GM19239 (cell line): ENCODE results near the gene ZNF74.
A peak's percentile ranks its signal among the peaks of the same experiment; 100 is the strongest.

Experiments used
- DNase-seq: peaks from one replicate; pipeline ENCODE4 v3.0.0; 2011; ENCODE audit warnings: low spot score; ENCODE audit not compliant: insufficient read length
- FAIRE-seq: peaks from 2 replicates; lab custom pipeline; 2011; peaks lifted over from hg19 to GRCh38; lab: Jason Lieb, UNC

ZNF74 gene

GRCh38 chr22:20429254-20430100, 35.5 kb downstream of the ZNF74 start:
- DNase-seq (peak; percentile 95), FAIRE-seq (no peak)

- no peak for DNase-seq
- no peak for FAIRE-seq
Observed at GRCh38 chr22:20430101-20430719, 36.3 kb downstream of the ZNF74 start.

- no peak for DNase-seq
- no peak for FAIRE-seq
Observed at GRCh38 chr22:20430720-20431510, 37.0 kb downstream of the ZNF74 start.

- FAIRE-seq (no peak), DNase-seq (no peak)
Observed at GRCh38 chr22:20431511-20432192, 37.7 kb downstream of the ZNF74 start.

GRCh38 chr22:20432244-20432686, 38.3 kb downstream of the ZNF74 start:
- no peak for DNase-seq
- no peak for FAIRE-seq

- FAIRE-seq, result no peak
- no peak for DNase-seq
Observed at GRCh38 chr22:20433191-20433590, 39.2 kb downstream of the ZNF74 start.

GRCh38 chr22:20433686-20434241, 39.8 kb downstream of the ZNF74 start:
- no peak for FAIRE-seq

GRCh38 chr22:20434264-20434751, 40.4 kb downstream of the ZNF74 start:
- DNase-seq, result no peak
- no peak for FAIRE-seq

More at GRCh38 chr22:20433686-20434241, 39.8 kb downstream of the ZNF74 start:
- no peak for DNase-seq

GRCh38 chr22:20434773-20435172, 40.8 kb downstream of the ZNF74 start:
- FAIRE-seq (no peak), DNase-seq (no peak)

GRCh38 chr22:20435436-20436306, 41.7 kb downstream of the ZNF74 start:
- DNase-seq, result no peak
- no peak for FAIRE-seq

- no peak for DNase-seq
- FAIRE-seq, result no peak
Observed at GRCh38 chr22:20436307-20436767, 42.4 kb downstream of the ZNF74 start.

GRCh38 chr22:20436768-20437612, 43.0 kb downstream of the ZNF74 start:
- no peak for FAIRE-seq
- no peak for DNase-seq

GRCh38 chr22:20437613-20438426, 43.9 kb downstream of the ZNF74 start, which contains the start of gene SCARF2:
Gene SCARF2 (minus strand): TSS chr22:20437825. CDS start chr22:20437754, 71 bp downstream.
- DNase-seq (no peak), FAIRE-seq (no peak)

- FAIRE-seq (no peak), DNase-seq (no peak)
Observed at GRCh38 chr22:20438427-20438677, 44.4 kb downstream of the ZNF74 start.

- DNase-seq (peak; percentile 26), FAIRE-seq (no peak)
Observed at GRCh38 chr22:20438678-20439492, 44.9 kb downstream of the ZNF74 start.

GRCh38 chr22:20439556-20439927, 45.6 kb downstream of the ZNF74 start:
- FAIRE-seq, result no peak
- DNase-seq, result peak; percentile 16
